Activated CD8-positive, alpha-beta memory T cell treated with anti-CD3 and anti-CD28 coated beads, Interleukin-2, amount 10 ng/mL, durations not matched to agents 7 days and 5 days (primary cell): ENCODE measurements around the gene ZNF625. TPM values are rescaled to one million over a fixed set of nuclear protein-coding genes. Genes with fewer than 3 reads are reported as not detected.

Experiments used
- ATAC-seq: fragments of 150-1000 bp; cut with Tn5 transposase; one replicate; pipeline ENCODE4 v1.10.0; 2021; ENCODE audit warnings: moderate library complexity
- CTCF ChIA-PET: fragments of 350-600 bp; sonication (Branson Sonifier 250); formaldehyde crosslinking; loops from one replicate; lab custom pipeline; 2021; ENCODE audit warnings: antibody characterized with exemption; lab: Charles Lee
- DNase-seq: peaks from one replicate; pipeline ENCODE4 v3.0.0-alpha.2; 2020
- H3K27ac Mint-ChIP-seq: one replicate; pipeline ENCODE4 v1.8.0; 2021; ENCODE audit warnings: mild to moderate bottlenecking, mixed read lengths
- H3K27me3 Mint-ChIP-seq: one replicate; pipeline ENCODE4 v1.8.0; 2021; ENCODE audit warnings: mixed read lengths
- H3K36me3 Mint-ChIP-seq: one replicate; pipeline ENCODE4 v1.8.0; 2021; ENCODE audit warnings: mild to moderate bottlenecking, mixed read lengths
- H3K4me1 Mint-ChIP-seq: one replicate; pipeline ENCODE4 v1.8.0; 2021; ENCODE audit warnings: mixed read lengths
- H3K4me3 Mint-ChIP-seq: one replicate; pipeline ENCODE4 v1.8.0; 2021; ENCODE audit warnings: mild to moderate bottlenecking, moderate library complexity, mixed read lengths
- H3K9me3 Mint-ChIP-seq: one replicate; pipeline ENCODE4 v1.8.0; 2022; ENCODE audit warnings: low read depth, mixed read lengths
- total RNA-seq, 2 experiments: library from RNA; stranded (reverse); gene quantifications; one replicate each; pipeline ENCODE4 v1.2.3, GENCODE V29; 2021

Gene ZNF625
- total RNA-seq, 2 experiments from 2014 or later, result 3.9 to 4.3 TPM

GRCh38 chr19:12159773-12160414, 3.4 kb upstream of the ZNF625 start:
- no peak overlapping the region for H3K27ac Mint-ChIP-seq
- ATAC-seq (no peak), DNase-seq (no peak)
- peaks cover 3% of the 10 kb centered on the region for H3K9me3 Mint-ChIP-seq
- H3K4me3 Mint-ChIP-seq, result no peak overlapping the region
- H3K4me1 Mint-ChIP-seq, result peaks cover 28% of the 10 kb centered on the region
- H3K27me3 Mint-ChIP-seq, result peaks cover 4% of the 10 kb centered on the region
- H3K36me3 Mint-ChIP-seq, result peaks cover 16% of the 10 kb centered on the region
- CTCF ChIA-PET, result interaction anchor here (1.3 kb wide), 1 partner anchor 10 kb away, joined by 3 read pairs; no protein-coding TSS in a partner anchor

GRCh38 chr19:12155324-12155860, 1.1 kb downstream of the ZNF625 start:
- ATAC-seq (no peak), DNase-seq (no peak)
- peak overlapping the region; percentile 4 for H3K27ac Mint-ChIP-seq
- H3K4me1 Mint-ChIP-seq, result peaks cover 12% of the 10 kb centered on the region
- peaks cover 4% of the 10 kb centered on the region for H3K27me3 Mint-ChIP-seq
- peaks cover 9% of the 10 kb centered on the region for H3K9me3 Mint-ChIP-seq
- peak overlapping the region; percentile 81 for H3K4me3 Mint-ChIP-seq
- CTCF ChIA-PET, result interaction anchor here (1.0 to 1.5 kb wide), 2 partner anchors 96 to 231 kb away, joined by 5 to 11 read pairs; partner anchors contain the start of gene ZNF700
- peaks cover 22% of the 10 kb centered on the region for H3K36me3 Mint-ChIP-seq

- peaks cover 10% of the 10 kb centered on the region for H3K4me1 Mint-ChIP-seq
- CTCF ChIA-PET, result interaction anchor here (1.1 to 2.5 kb wide), 3 partner anchors 55 to 348 kb away, joined by 3 to 5 read pairs (median 4); partner anchors contain the start of gene ZNF491
- no peak for ATAC-seq
- peaks cover 35% of the 10 kb centered on the region for H3K36me3 Mint-ChIP-seq
- no peaks in the 10 kb centered on the region for H3K27me3 Mint-ChIP-seq
- no peak overlapping the region for H3K27ac Mint-ChIP-seq
- no peak overlapping the region for H3K4me3 Mint-ChIP-seq
- no peak for DNase-seq
- H3K9me3 Mint-ChIP-seq, result peaks cover 24% of the 10 kb centered on the region
These were observed 11.2 kb downstream of the ZNF625 start for GRCh38 chr19:12145348-12145747.

- Mint-ChIP-seq H3K27me3 (no peaks in the 10 kb centered on the region), H3K4me1 (peaks cover 28% of the 10 kb centered on the region), H3K36me3 (peaks cover 37% of the 10 kb centered on the region), H3K27ac (no peak overlapping the region), H3K9me3 (peaks cover 14% of the 10 kb centered on the region), H3K4me3 (peak overlapping the region; percentile 91)
- DNase-seq, result no peak
- CTCF ChIA-PET, result interaction anchor here (0.6 to 4.4 kb wide), 18 partner anchors 8 to 354 kb away, joined by 3 to 48 read pairs (median 6); partner anchors contain the start of genes ZNF491, ZNF625, ZNF700 and ZNF763
- ATAC-seq, result no peak
These were observed 15.2 kb downstream of the ZNF625 start for GRCh38 chr19:12141405-12141736.

- peak overlapping the region; percentile 91 for H3K4me3 Mint-ChIP-seq
- CTCF ChIA-PET, result interaction anchor here (0.5 to 4.4 kb wide), 31 partner anchors 9 to 400 kb away, joined by 3 to 48 read pairs (median 4); partner anchors contain the start of genes ZNF433, ZNF440, ZNF491 and ZNF625
- no peaks in the 10 kb centered on the region for H3K27me3 Mint-ChIP-seq
- peaks cover 28% of the 10 kb centered on the region for H3K4me1 Mint-ChIP-seq
- DNase-seq (peak; percentile 89), ATAC-seq (peak; percentile 64)
- H3K36me3 Mint-ChIP-seq, result peaks cover 34% of the 10 kb centered on the region
- H3K27ac Mint-ChIP-seq, result peak overlapping the region; percentile 84
- H3K9me3 Mint-ChIP-seq, result peaks cover 8% of the 10 kb centered on the region
These were observed 15.8 kb downstream of the ZNF625 start for GRCh38 chr19:12140545-12141404.

GRCh38 chr19:12139885-12140544, 16.5 kb downstream of the ZNF625 start, which contains the start of gene ZNF20:
Gene ZNF20, minus strand, starts transcription at chr19:12140350. Its CDS starts 168 bp downstream, at chr19:12140182.
- CTCF ChIA-PET, result interaction anchor here (0.5 to 4.4 kb wide), 25 partner anchors 10 to 399 kb away, joined by 3 to 48 read pairs (median 4); partner anchors contain the start of genes ZNF433, ZNF440, ZNF491 and ZNF625

GRCh38 chr19:12139269-12139668, 17.3 kb downstream of the ZNF625 start:
- H3K27ac Mint-ChIP-seq, result peak overlapping the region; percentile 84
- H3K36me3 Mint-ChIP-seq, result peaks cover 37% of the 10 kb centered on the region
- ATAC-seq (no peak), DNase-seq (no peak)
- CTCF ChIA-PET, result interaction anchor here (2.5 to 4.4 kb wide), 4 partner anchors 49 to 259 kb away, joined by 18 to 48 read pairs (median 37); partner anchors contain the start of genes ZNF700 and ZNF763
- H3K27me3 Mint-ChIP-seq, result no peaks in the 10 kb centered on the region
- H3K9me3 Mint-ChIP-seq, result peaks cover 5% of the 10 kb centered on the region
- peaks cover 28% of the 10 kb centered on the region for H3K4me1 Mint-ChIP-seq
- peak overlapping the region; percentile 91 for H3K4me3 Mint-ChIP-seq

More at GRCh38 chr19:12139885-12140544, 16.5 kb downstream of the ZNF625 start, which contains the start of gene ZNF20:
- peak; percentile 95 for DNase-seq
- H3K36me3 Mint-ChIP-seq, result peaks cover 33% of the 10 kb centered on the region
- peaks cover 28% of the 10 kb centered on the region for H3K4me1 Mint-ChIP-seq
- peak; percentile 97 for ATAC-seq
- H3K9me3 Mint-ChIP-seq, result peaks cover 1% of the 10 kb centered on the region
- H3K27ac Mint-ChIP-seq, result peak within 1 kb of the TSS; percentile 84
- H3K4me3 Mint-ChIP-seq, result peak within 1 kb of the TSS; percentile 91
- no peaks in the 10 kb centered on the region for H3K27me3 Mint-ChIP-seq

- peaks cover 28% of the 10 kb centered on the region for H3K4me1 Mint-ChIP-seq
- peaks cover 18% of the 10 kb centered on the region for H3K9me3 Mint-ChIP-seq
- H3K27ac Mint-ChIP-seq, result no peak overlapping the region
- CTCF ChIA-PET, result interaction anchor here (0.7 to 4.4 kb wide), 9 partner anchors 11 to 340 kb away, joined by 3 to 29 read pairs (median 4); partner anchors contain the start of genes ZNF491 and ZNF763
- no peaks in the 10 kb centered on the region for H3K27me3 Mint-ChIP-seq
- peak overlapping the region; percentile 10 for H3K4me3 Mint-ChIP-seq
- DNase-seq (peak; percentile 49), ATAC-seq (no peak)
- peaks cover 55% of the 10 kb centered on the region for H3K36me3 Mint-ChIP-seq
These were observed 19.2 kb downstream of the ZNF625 start for GRCh38 chr19:12137221-12137940.

GRCh38 chr19:12133069-12133468, 23.5 kb downstream of the ZNF625 start:
- DNase-seq (no peak), ATAC-seq (no peak)
- Mint-ChIP-seq H3K4me3 (no peak overlapping the region), H3K27me3 (no peaks in the 10 kb centered on the region), H3K9me3 (peaks cover 31% of the 10 kb centered on the region), H3K4me1 (peaks cover 7% of the 10 kb centered on the region), H3K27ac (no peak overlapping the region), H3K36me3 (peaks cover 65% of the 10 kb centered on the region)
- CTCF ChIA-PET, result no interaction called here

GRCh38 chr19:12126707-12127106, 29.8 kb downstream of the ZNF625 start:
- peaks cover 17% of the 10 kb centered on the region for H3K36me3 Mint-ChIP-seq
- no peaks in the 10 kb centered on the region for H3K27me3 Mint-ChIP-seq
- no peak for ATAC-seq
- no peak overlapping the region for H3K4me3 Mint-ChIP-seq
- no peak overlapping the region for H3K27ac Mint-ChIP-seq
- CTCF ChIA-PET, result interaction anchor here (0.8 to 1.6 kb wide), 4 partner anchors 11 to 67 kb away, joined by 3 to 5 read pairs (median 4); partner anchors contain the start of gene ZNF20
- no peak for DNase-seq
- peaks cover 18% of the 10 kb centered on the region for H3K9me3 Mint-ChIP-seq
- no peaks in the 10 kb centered on the region for H3K4me1 Mint-ChIP-seq

- Mint-ChIP-seq H3K4me1 (no peaks in the 10 kb centered on the region), H3K4me3 (no peak overlapping the region), H3K36me3 (peaks cover 27% of the 10 kb centered on the region), H3K9me3 (peaks cover 21% of the 10 kb centered on the region), H3K27ac (no peak overlapping the region), H3K27me3 (no peaks in the 10 kb centered on the region)
- CTCF ChIA-PET, result no interaction called here
- DNase-seq (no peak), ATAC-seq (no peak)
These were observed 39.1 kb downstream of the ZNF625 start for GRCh38 chr19:12117201-12117970.
